ENCODE results near the gene GRID2. TPM values are rescaled to one million over a fixed set of nuclear protein-coding genes. Genes with fewer than 3 reads are reported as not detected.

The GRID2 gene
- total and polyA plus RNA-seq, 9 of the 15 experiments (the other 6 are each of a cell fraction or from before 2014, with no cell fraction given): 0.04 TPM; not detected in 7

- BruUV-seq (replicated peaks): no TSS peak
- intact Hi-C loops (cut with micrococcal nuclease): no loop called here
- DNase-seq (ENCODE audit: extremely low read depth in 1 of 4, low spot score in 3 of 4): no peak
Measured at GRCh38 chr4:93617606-93618005, 1313.8 kb downstream of the GRID2 start.

More at GRCh38 chr4:93617606-93618005, 1313.8 kb downstream of the GRID2 start:
- Histone ChIP-seq H3K9ac (ENCODE audit: insufficient read depth in 1 of 2, low read depth in 2 of 2, low read length in 2 of 2) (no peak overlapping the region), H4K20me1 (replicated peaks; ENCODE audit: control insufficient read depth, insufficient read depth, low read length) (no peaks in the 10 kb centered on the region), H3K36me3 (ENCODE audit: control insufficient read depth, insufficient read depth, low read length) (no peaks in the 10 kb centered on the region), H3K4me3 (no peak overlapping the region), H3K27me3 (ENCODE audit: control insufficient read depth in 2 of 2, insufficient read depth in 2 of 2, low read length in 2 of 2) (no peaks in the 10 kb centered on the region), H2AFZ (ENCODE audit: low read depth, low read length) (no peak overlapping the region), H3K4me1 (replicated peaks in 1 of 2; ENCODE audit: control insufficient read depth in 2 of 2, insufficient read depth in 2 of 2, low read length in 2 of 2) (no peaks in the 10 kb centered on the region), H3K9me1 (ENCODE audit: control insufficient read depth, insufficient read depth, low read length) (no peaks in the 10 kb centered on the region), H3K27ac (ENCODE audit: extremely low read depth, low read depth, low read length) (no peak overlapping the region), H3K4me2 (ENCODE audit: insufficient read depth, low read length) (no peak overlapping the region), H3K9me3 (replicated peaks; ENCODE audit: control insufficient read depth, insufficient read depth, low read depth, low read length) (no peaks in the 10 kb centered on the region; the same call in 1 of the 2 replicates), H3K79me2 (ENCODE audit: control insufficient read depth, insufficient read depth, low read length) (no peaks in the 10 kb centered on the region)
- 5% methylated on average over 4 of the region's 4 CpGs for WGBS (ENCODE audit: insufficient coverage, low coverage, missing lambda C conversion rate)
- TF ChIP-seq ZNF699 (CRISPR knock-in tag; IDR thresholded peaks at IDR 0.05; ENCODE audit: insufficient replicate concordance) (no peak), HNRNPL (IDR thresholded peaks at IDR 0.05; ENCODE audit: low read depth, low read length) (no peak), CTCF (IDR thresholded peaks at IDR 0.05 in 2 of 3, conservative IDR thresholded peaks at IDR 0.05 in 1 of 3; ENCODE audit: insufficient read depth in 2 of 3, low read depth in 1 of 3, low read length in 3 of 3) (no peak), CCNT2 (IDR thresholded peaks at IDR 0.05; ENCODE audit: borderline replicate concordance, extremely low read depth, insufficient read length, low read depth, low read length) (no peak), ZNF134 (CRISPR knock-in tag; conservative IDR thresholded peaks at IDR 0.05) (no peak), CSDE1 (IDR thresholded peaks at IDR 0.05) (no peak), THAP12 (CRISPR knock-in tag; IDR thresholded peaks at IDR 0.05) (no peak)
- no peak for FAIRE-seq
- POLR2A ChIA-PET: no interaction called here
- CTCF ChIA-PET (ENCODE audit: low intra/inter-chr PET ratio): no interaction called here
- in situ Hi-C loops (cut with MboI): no loop called here
- no peak for ATAC-seq
